HAP-1 (cell line): ENCODE data around the gene KCNAB1.
A peak's percentile ranks its signal among the peaks of the same experiment; 100 is the strongest.

Source experiments
- DNase-seq, 2 experiments: peaks; one replicate each; pipeline ENCODE4 v3.0.0-alpha.2; 2016 to 2020; ENCODE audit warnings: low spot score in 2 of 2
- H3K27me3 ChIP-seq: fragments of 250-450 bp; sonication (Bioruptor Pico); 2 replicates; pipeline ENCODE4 v1.5.1; 2020; ENCODE audit warnings: low read depth, mild to moderate bottlenecking, moderate library complexity
- H3K36me3 ChIP-seq: fragments of 250-450 bp; sonication (Bioruptor Pico); replicated peaks from 2 replicates; pipeline ENCODE4 v1.5.1; 2020; ENCODE audit warnings: mild to moderate bottlenecking
- H3K4me1 ChIP-seq: fragments of 250-450 bp; sonication (Bioruptor Pico); 2 replicates; pipeline ENCODE4 v1.5.1; 2020; ENCODE audit warnings: mild to moderate bottlenecking
- H3K4me3 ChIP-seq: fragments of 250-450 bp; sonication (Bioruptor Pico); 2 replicates; pipeline ENCODE4 v1.5.1; 2020; ENCODE audit warnings: mild to moderate bottlenecking, moderate library complexity
- H3K9me3 ChIP-seq: fragments of 250-450 bp; sonication (Bioruptor Pico); 2 replicates; pipeline ENCODE4 v1.5.1; 2020; ENCODE audit warnings: mild to moderate bottlenecking, moderate library complexity
- in situ Hi-C: fragments of 300-500 bp; cut with MboI; formaldehyde crosslinking; loops from 3 replicates; pipeline ENCODE4 v1.14.3; 2020; ENCODE audit warnings: low sequenced_read_pairs, inconsistent platforms, mixed read lengths

Gene KCNAB1

GRCh38 chr3:156356537-156357363 lies 236.4 kb downstream of the KCNAB1 start:
- Histone ChIP-seq H3K36me3 (no peaks in the 10 kb centered on the region), H3K9me3 (no peaks in the 10 kb centered on the region), H3K4me3 (no peak overlapping the region), H3K27me3 (peaks cover 3% of the 10 kb centered on the region; the same call in 1 of the 2 replicates), H3K4me1 (no peaks in the 10 kb centered on the region)
- DNase-seq = no peak
- in situ Hi-C loops = no loop called here

DNA sequence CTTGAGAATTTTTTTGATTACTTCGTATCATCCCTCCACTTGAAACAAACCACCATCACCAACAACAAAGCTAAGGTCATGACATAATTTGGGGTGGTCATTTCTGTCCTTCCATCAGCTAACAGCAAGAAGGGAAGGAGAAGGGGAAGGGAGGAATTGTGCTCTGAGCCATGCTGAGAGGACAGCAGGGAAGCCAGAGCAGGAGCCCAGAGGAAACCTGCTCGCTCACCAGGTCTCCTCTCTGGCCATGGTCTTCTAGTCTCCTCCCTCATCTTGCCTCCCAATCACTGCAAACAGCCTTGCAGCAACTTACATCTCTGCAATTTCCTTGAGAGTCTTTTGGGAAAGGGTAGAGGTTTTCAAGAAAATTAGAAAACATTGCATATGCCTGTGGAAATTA lies 237.9 kb downstream of the KCNAB1 start:
- Histone ChIP-seq H3K27me3 (peaks cover 3% of the 10 kb centered on the region; the same call in 1 of the 2 replicates), H3K4me1 (no peaks in the 10 kb centered on the region), H3K4me3 (no peak overlapping the region), H3K36me3 (no peaks in the 10 kb centered on the region), H3K9me3 (no peaks in the 10 kb centered on the region)
- no peak for DNase-seq
- in situ Hi-C loops = no loop called here

- no peaks in the 10 kb centered on the region for H3K4me1 ChIP-seq
- DNase-seq = no peak
- H3K9me3 ChIP-seq = no peaks in the 10 kb centered on the region
- no peaks in the 10 kb centered on the region for H3K36me3 ChIP-seq
- in situ Hi-C loops = no loop called here
- H3K27me3 ChIP-seq = peaks cover 3% of the 10 kb centered on the region; the same call in 1 of the 2 replicates
- no peak overlapping the region for H3K4me3 ChIP-seq
These were observed 239.0 kb downstream of the KCNAB1 start for GRCh38 chr3:156359368-156359767.

DNA sequence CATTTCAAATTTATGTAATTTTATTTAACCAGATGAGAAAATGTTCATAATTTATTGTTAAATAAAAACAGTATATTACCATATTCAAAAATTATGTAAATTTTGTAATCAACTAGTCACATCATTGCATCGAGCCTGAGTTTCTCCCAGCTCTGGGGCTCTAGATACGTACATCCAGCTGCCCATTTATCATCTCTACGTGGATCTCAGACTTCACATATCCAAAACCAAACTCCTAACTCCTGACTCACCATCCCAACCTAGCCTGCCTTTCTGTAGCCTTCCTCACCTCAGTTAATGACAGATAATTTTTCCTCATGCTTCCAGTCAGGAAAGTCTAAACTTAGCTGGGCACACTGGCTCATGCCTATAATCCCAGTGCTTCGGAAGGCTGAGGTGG lies 239.7 kb downstream of the KCNAB1 start:
- no peaks in the 10 kb centered on the region for H3K9me3 ChIP-seq
- no peaks in the 10 kb centered on the region for H3K4me1 ChIP-seq
- in situ Hi-C loops = no loop called here
- peaks cover 3% of the 10 kb centered on the region; the same call in 1 of the 2 replicates for H3K27me3 ChIP-seq
- DNase-seq = no peak
- H3K4me3 ChIP-seq = no peak overlapping the region
- no peaks in the 10 kb centered on the region for H3K36me3 ChIP-seq

- Histone ChIP-seq H3K27me3 (peaks cover 3% of the 10 kb centered on the region; the same call in 1 of the 2 replicates), H3K36me3 (no peaks in the 10 kb centered on the region), H3K9me3 (no peaks in the 10 kb centered on the region), H3K4me3 (no peak overlapping the region), H3K4me1 (peaks cover 4% of the 10 kb centered on the region)
- no peak for DNase-seq
- in situ Hi-C loops = no loop called here
These were observed 240.6 kb downstream of the KCNAB1 start for GRCh38 chr3:156360963-156361362.

DNA sequence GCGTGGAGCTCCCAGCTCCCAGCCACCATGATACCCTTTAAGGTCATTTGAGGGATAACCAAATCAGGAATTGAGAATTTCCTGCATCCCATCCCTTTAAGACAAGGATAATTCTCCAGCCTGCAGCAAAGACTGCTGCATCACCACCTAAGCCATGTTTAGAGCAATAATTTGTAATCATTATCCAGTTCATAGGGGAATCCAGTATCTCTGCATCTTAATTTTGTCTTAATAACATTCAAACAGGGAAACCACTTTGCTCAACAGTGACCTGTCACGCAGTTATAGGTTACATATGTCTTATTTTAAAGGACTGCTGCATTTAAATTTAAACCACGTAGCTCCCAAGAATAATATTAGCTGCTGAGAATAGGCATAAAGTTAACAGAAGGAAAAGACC lies 246.2 kb downstream of the KCNAB1 start:
- no peaks in the 10 kb centered on the region for H3K36me3 ChIP-seq
- in situ Hi-C loops = no loop called here
- H3K4me3 ChIP-seq = no peak overlapping the region
- H3K4me1 ChIP-seq = peaks cover 16% of the 10 kb centered on the region
- no peaks in the 10 kb centered on the region for H3K27me3 ChIP-seq
- no peak for DNase-seq
- H3K9me3 ChIP-seq = no peaks in the 10 kb centered on the region

DNA sequence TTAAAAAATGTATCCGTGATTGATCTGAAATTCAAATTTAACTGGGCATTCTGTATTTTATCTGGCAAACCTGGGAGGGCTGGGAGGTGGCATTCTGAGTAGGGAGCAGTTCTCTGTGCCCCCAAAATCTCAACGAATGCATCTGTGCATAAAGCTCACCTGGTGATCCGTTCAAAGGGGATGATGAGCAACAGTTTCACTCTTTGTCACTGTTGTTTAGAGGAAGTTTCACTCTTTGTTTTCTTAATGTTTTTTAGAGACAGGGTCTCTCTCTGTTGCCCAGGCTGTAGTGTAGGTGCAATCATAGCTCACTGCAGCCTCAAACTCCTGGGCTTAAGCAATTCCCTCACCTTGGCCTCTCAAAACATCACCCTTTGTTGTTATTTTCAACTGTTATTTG lies 247.8 kb downstream of the KCNAB1 start:
- Histone ChIP-seq H3K36me3 (no peaks in the 10 kb centered on the region), H3K27me3 (no peaks in the 10 kb centered on the region), H3K4me1 (peaks cover 28% of the 10 kb centered on the region), H3K9me3 (no peaks in the 10 kb centered on the region), H3K4me3 (no peak overlapping the region)
- in situ Hi-C loops = no loop called here
- no peak for DNase-seq

GRCh38 chr3:156371701-156372100 lies 251.3 kb downstream of the KCNAB1 start:
- Histone ChIP-seq H3K4me3 (no peak overlapping the region), H3K27me3 (no peaks in the 10 kb centered on the region), H3K9me3 (no peaks in the 10 kb centered on the region), H3K36me3 (no peaks in the 10 kb centered on the region), H3K4me1 (peaks cover 27% of the 10 kb centered on the region)
- DNase-seq = peak; percentile 41 to 75
- in situ Hi-C loops = no loop called here

DNA sequence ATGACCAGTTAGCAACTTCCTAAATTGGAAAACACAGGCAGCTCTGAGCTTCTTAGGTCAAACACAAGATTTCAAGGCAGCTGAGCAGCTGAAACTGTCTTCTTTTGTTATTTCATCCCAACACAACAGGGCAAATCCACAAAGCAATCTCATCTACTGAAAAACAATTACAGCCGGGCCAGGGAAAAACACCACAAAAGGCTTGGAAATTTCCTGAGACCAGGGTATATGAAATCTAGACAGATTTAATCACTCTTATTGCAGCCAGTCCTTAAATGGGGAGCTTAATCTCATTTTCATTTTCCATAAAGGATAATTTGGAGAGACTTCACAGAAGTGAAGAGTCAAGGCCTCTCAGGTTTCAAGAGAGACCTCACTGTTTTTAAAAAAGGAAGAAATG lies 252.7 kb downstream of the KCNAB1 start:
- Histone ChIP-seq H3K4me1 (peaks cover 27% of the 10 kb centered on the region), H3K9me3 (no peaks in the 10 kb centered on the region), H3K27me3 (no peaks in the 10 kb centered on the region), H3K4me3 (no peak overlapping the region), H3K36me3 (no peaks in the 10 kb centered on the region)
- DNase-seq = peak; percentile 50 to 76
- in situ Hi-C loops = no loop called here

- Histone ChIP-seq H3K9me3 (no peaks in the 10 kb centered on the region), H3K27me3 (no peaks in the 10 kb centered on the region), H3K4me1 (peaks cover 27% of the 10 kb centered on the region), H3K4me3 (no peak overlapping the region), H3K36me3 (no peaks in the 10 kb centered on the region)
- no peak for DNase-seq
- in situ Hi-C loops = no loop called here
These were observed 253.3 kb downstream of the KCNAB1 start for GRCh38 chr3:156373654-156374053.

DNA sequence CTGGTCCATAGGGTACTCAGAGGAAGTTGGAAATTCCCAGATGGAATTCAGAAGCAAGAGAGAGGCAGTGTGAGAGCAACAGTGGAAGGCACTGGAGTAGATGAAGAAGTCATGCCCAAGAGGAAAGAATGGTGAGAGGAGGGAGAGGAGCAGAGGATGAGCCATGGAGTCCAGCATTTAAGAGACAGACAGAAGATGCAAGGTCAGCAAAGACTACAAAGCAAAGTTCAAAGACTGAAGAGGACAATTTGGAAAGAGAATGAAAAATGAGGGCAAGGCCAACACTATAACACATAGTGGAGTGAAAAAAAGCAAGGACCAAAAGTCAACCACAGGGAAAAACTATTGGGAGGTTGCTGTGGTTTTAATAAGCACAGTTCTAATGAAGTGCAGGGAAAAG lies 255.8 kb downstream of the KCNAB1 start:
- Histone ChIP-seq H3K36me3 (no peaks in the 10 kb centered on the region), H3K4me1 (peaks cover 21% of the 10 kb centered on the region), H3K27me3 (0 out of 2 replicates have a peak, but pooled peaks cover 2% of the 10 kb centered on the region), H3K9me3 (no peaks in the 10 kb centered on the region), H3K4me3 (no peak overlapping the region)
- in situ Hi-C loops = no loop called here
- DNase-seq = no peak

DNA sequence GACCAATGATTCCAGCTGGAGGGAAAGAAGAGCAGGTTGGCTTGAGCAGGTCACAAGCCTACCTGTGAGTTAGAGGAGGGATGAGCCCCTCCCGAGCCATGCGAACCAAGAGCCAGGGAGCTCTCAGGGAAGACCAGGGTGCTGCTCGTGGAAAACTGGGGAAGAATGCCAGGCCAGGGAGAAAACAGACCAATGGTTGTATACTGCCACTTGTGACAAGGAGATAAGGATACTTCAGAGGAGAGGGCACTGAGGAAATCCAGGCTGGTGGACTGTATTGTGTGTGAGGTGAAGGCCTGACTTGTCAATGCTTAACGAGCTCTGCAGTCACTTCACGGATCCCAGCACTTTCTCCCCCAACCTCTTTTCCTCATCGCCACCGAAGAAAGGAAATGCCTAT lies 256.9 kb downstream of the KCNAB1 start:
- DNase-seq = no peak
- Histone ChIP-seq H3K4me3 (no peak overlapping the region), H3K9me3 (no peaks in the 10 kb centered on the region), H3K36me3 (no peaks in the 10 kb centered on the region), H3K4me1 (peaks cover 12% of the 10 kb centered on the region), H3K27me3 (0 out of 2 replicates have a peak, but pooled peaks cover 2% of the 10 kb centered on the region)
- in situ Hi-C loops = no loop called here

- Histone ChIP-seq H3K4me1 (peaks cover 7% of the 10 kb centered on the region), H3K36me3 (no peaks in the 10 kb centered on the region), H3K4me3 (no peak overlapping the region), H3K27me3 (0 out of 2 replicates have a peak, but pooled peaks cover 2% of the 10 kb centered on the region), H3K9me3 (no peaks in the 10 kb centered on the region)
- DNase-seq = no peak
- in situ Hi-C loops = no loop called here
These were observed 257.3 kb downstream of the KCNAB1 start for GRCh38 chr3:156377718-156378117.

- H3K4me3 ChIP-seq = no peak overlapping the region
- H3K9me3 ChIP-seq = no peaks in the 10 kb centered on the region
- H3K4me1 ChIP-seq = no peaks in the 10 kb centered on the region
- no peak for DNase-seq
- H3K36me3 ChIP-seq = no peaks in the 10 kb centered on the region
- in situ Hi-C loops = no loop called here
- 0 out of 2 replicates have a peak, but pooled peaks cover 2% of the 10 kb centered on the region for H3K27me3 ChIP-seq
These were observed 258.5 kb downstream of the KCNAB1 start for GRCh38 chr3:156378871-156379270.
